H1 (cell line): ENCODE measurements around the gene ADK. TPM values are rescaled to one million over a fixed set of nuclear protein-coding genes. Genes with fewer than 3 reads are reported as not detected.

ENCODE experiments used
- CTCF ChIA-PET: fragments of 300-600 bp; sonication (Branson Sonifier 250); formaldehyde crosslinking; loops from one replicate; lab custom pipeline; 2021; ENCODE audit not compliant: partially characterized antibody; lab: Charles Lee
- POLR2A ChIA-PET: fragments of 300-600 bp; sonication (Branson Sonifier 250); formaldehyde crosslinking; loops from one replicate; lab custom pipeline; 2021; ENCODE audit warnings: inconsistent platforms; ENCODE audit not compliant: partially characterized antibody; lab: Charles Lee
- DNase-seq, 2 experiments: peaks; one replicate each; pipeline versions ENCODE4 v3.0.0 to v3.0.0-alpha.2; 2010 to 2022; ENCODE audit warnings: low spot score in 2 of 2, low read depth in 1 of 2, mixed read lengths in 1 of 2
- FAIRE-seq: peaks from 2 replicates; lab custom pipeline; 2011; peaks lifted over from hg19 to GRCh38; lab: Jason Lieb, UNC
- H2AFZ ChIP-seq: 2 replicates; pipeline ENCODE4 v1.8.1; 2012; ENCODE audit warnings: low read length, inconsistent platforms
- H2AK5ac ChIP-seq: 2 replicates; pipeline ENCODE4 v1.6.1; 2013; ENCODE audit warnings: low read depth, low read length
- H2BK120ac ChIP-seq: replicated peaks from 2 replicates; pipeline ENCODE3; 2013; ENCODE audit warnings: low read depth, low read length, inconsistent platforms
- H2BK12ac ChIP-seq: 2 replicates; pipeline ENCODE4 v1.6.1; 2013; ENCODE audit warnings: low read depth, low read length
- H2BK15ac ChIP-seq: 2 replicates; pipeline ENCODE4 v1.6.1; 2013; ENCODE audit warnings: low read length
- H2BK20ac ChIP-seq: 2 replicates; pipeline ENCODE4 v1.6.1; 2013; ENCODE audit warnings: low read length
- H2BK5ac ChIP-seq: 2 replicates; pipeline ENCODE4 v1.6.1; 2013; ENCODE audit warnings: low read depth, low read length
- H3K14ac ChIP-seq: 2 replicates; pipeline ENCODE4 v1.6.1; 2013; ENCODE audit warnings: inconsistent platforms; ENCODE audit not compliant: insufficient read length
- H3K18ac ChIP-seq: 2 replicates; pipeline ENCODE4 v1.6.1; 2013; ENCODE audit warnings: low read length; ENCODE audit errors: extremely low read depth
- H3K23ac ChIP-seq: 2 replicates; pipeline ENCODE4 v1.6.1; 2013; ENCODE audit warnings: inconsistent platforms; ENCODE audit not compliant: insufficient read length
- H3K23me2 ChIP-seq: 2 replicates; pipeline ENCODE4 v1.6.1; 2013; ENCODE audit warnings: low read depth, low read length
- H3K27ac ChIP-seq: 2 replicates; pipeline ENCODE4 v1.6.1; 2011; ENCODE audit warnings: low read depth, low read length, inconsistent platforms
- H3K27me3 ChIP-seq, 4 experiments: replicated peaks in 1 of 4; 1 replicate in 1 of 4; 2 replicates in 3 of 4; pipeline versions ENCODE4 v1.6.1 to v1.8.1; 2011 to 2013; ENCODE audit warnings: low read length in 3 of 4, mild to moderate bottlenecking in 3 of 4, inconsistent platforms in 2 of 4, mixed read lengths in 2 of 4, moderate library complexity in 1 of 4; ENCODE audit not compliant: control insufficient read depth in 3 of 4, insufficient read depth in 3 of 4; ENCODE audit errors: extremely low read depth in 1 of 4
- H3K36me3 ChIP-seq, 4 experiments: 2 replicates each; pipeline versions ENCODE4 v1.6.1 to v1.8.1; 2011 to 2013; ENCODE audit warnings: mild to moderate bottlenecking in 4 of 4, low read length in 3 of 4, moderate library complexity in 2 of 4, control low read depth in 1 of 4, inconsistent platforms in 1 of 4; ENCODE audit not compliant: insufficient read depth in 4 of 4, control insufficient read depth in 2 of 4
- H3K4ac ChIP-seq: replicated peaks from 2 replicates; pipeline ENCODE3; 2013; ENCODE audit warnings: low read length, low read depth, mixed read lengths, inconsistent platforms; ENCODE audit not compliant: insufficient read length
- H3K4me1 ChIP-seq, 4 experiments: replicated peaks in 1 of 4; 1 replicate in 1 of 4; 2 replicates in 3 of 4; pipeline versions ENCODE4 v1.6.1 to v1.8.1; 2011 to 2013; ENCODE audit warnings: low read length in 3 of 4, inconsistent platforms in 2 of 4, mixed read lengths in 1 of 4; ENCODE audit not compliant: insufficient read depth in 4 of 4, control insufficient read depth in 3 of 4
- H3K4me2 ChIP-seq, 2 experiments: 2 replicates each; pipeline versions ENCODE4 v1.6.1 to v1.8.1; 2011 to 2013; ENCODE audit warnings: low read depth in 2 of 2, low read length in 2 of 2, control low read depth in 1 of 2, inconsistent platforms in 1 of 2, mild to moderate bottlenecking in 1 of 2; ENCODE audit not compliant: insufficient read depth in 1 of 2
- H3K4me3 ChIP-seq, 4 experiments: fragments of 200-600, 300-600 bp in 1 of 4; sonication (generic), shearing (Covaris generic), sonication (Bioruptor Twin) in 1 of 4; 2 replicates each; pipeline versions ENCODE4 v1.5.1 to v1.8.1; 2011 to 2016; ENCODE audit warnings: low read length in 4 of 4, low read depth in 3 of 4, control low read depth in 2 of 4, inconsistent platforms in 2 of 4, mild to moderate bottlenecking in 2 of 4, mixed read lengths in 1 of 4, moderate library complexity in 1 of 4; ENCODE audit not compliant: insufficient read depth in 2 of 4; ENCODE audit errors: extremely low read depth in 1 of 4
- H3K56ac ChIP-seq: replicated peaks from 2 replicates; pipeline ENCODE3; 2013; ENCODE audit warnings: low read depth, mild to moderate bottlenecking, mixed read lengths, low read length, inconsistent platforms; ENCODE audit not compliant: insufficient read length
- H3K79me1 ChIP-seq: 2 replicates; pipeline ENCODE4 v1.6.1; 2013; ENCODE audit warnings: low read depth, low read length, control low read depth
- H3K79me2 ChIP-seq, 2 experiments: 2 replicates each; pipeline versions ENCODE4 v1.6.1 to v1.8.1; 2012 to 2013; ENCODE audit warnings: low read length in 2 of 2, mild to moderate bottlenecking in 2 of 2, inconsistent platforms in 1 of 2; ENCODE audit not compliant: insufficient read depth in 2 of 2, control insufficient read depth in 1 of 2
- H3K9ac ChIP-seq, 4 experiments: replicated peaks in 1 of 4; 1 replicate in 1 of 4; 2 replicates in 3 of 4; pipeline versions ENCODE4 v1.6.1 to v1.8.1; 2011 to 2013; ENCODE audit warnings: low read depth in 3 of 4, low read length in 3 of 4, control low read depth in 2 of 4, mild to moderate bottlenecking in 2 of 4, moderate library complexity in 2 of 4, inconsistent platforms in 1 of 4; ENCODE audit errors: extremely low read depth in 1 of 4
- H3K9me3 ChIP-seq, 2 experiments: 2 replicates each; pipeline versions ENCODE4 v1.6.1 to v1.8.1; 2012 to 2013; ENCODE audit warnings: mild to moderate bottlenecking in 2 of 2, moderate library complexity in 2 of 2, control low read depth in 1 of 2, inconsistent platforms in 1 of 2, low read depth in 1 of 2, low read length in 1 of 2, mixed read lengths in 1 of 2; ENCODE audit not compliant: insufficient read depth in 2 of 2
- H4K20me1 ChIP-seq, 2 experiments: replicated peaks in 1 of 2; 2 replicates each; pipeline versions ENCODE3 to v1.8.1; 2011 to 2013; ENCODE audit warnings: inconsistent platforms in 2 of 2, low read length in 2 of 2, mild to moderate bottlenecking in 1 of 2; ENCODE audit not compliant: insufficient read depth in 2 of 2, control insufficient read depth in 1 of 2
- H4K5ac ChIP-seq: 2 replicates; pipeline ENCODE4 v1.6.1; 2013; ENCODE audit warnings: low read length, low read depth, mixed read lengths, inconsistent platforms; ENCODE audit not compliant: insufficient read length
- H4K8ac ChIP-seq: 2 replicates; pipeline ENCODE4 v1.8.0; 2013; ENCODE audit warnings: mild to moderate bottlenecking, moderate library complexity, low read length, inconsistent platforms; ENCODE audit not compliant: insufficient read depth; ENCODE audit errors: extremely low read depth
- H4K91ac ChIP-seq: replicated peaks from 2 replicates; pipeline ENCODE3; 2013; ENCODE audit warnings: low read length, mixed read lengths, inconsistent platforms; ENCODE audit not compliant: insufficient read length
- BACH1 ChIP-seq: IDR thresholded peaks from 2 replicates; pipeline ENCODE4 v1.6.1; 2012; ENCODE audit warnings: low read length, improper control_type of control experiment
- CBX5 ChIP-seq: fragments of 300-800, 300-1000 bp; sonication (generic); IDR thresholded peaks from 2 replicates; pipeline ENCODE4 v1.7.1; 2016; ENCODE audit warnings: antibody characterized with exemption, low read length, low read depth
- EP300 ChIP-seq, 2 experiments: IDR thresholded peaks; 1 replicate in 1 of 2; 2 replicates in 1 of 2; pipeline ENCODE4 v1.6.1; 2011 to 2012; ENCODE audit warnings: low read depth in 2 of 2, low read length in 2 of 2, mild to moderate bottlenecking in 2 of 2, borderline replicate concordance in 1 of 2, inconsistent platforms in 1 of 2, moderate library complexity in 1 of 2
- GTF2F1 ChIP-seq: IDR thresholded peaks from 2 replicates; pipeline ENCODE4 v1.6.1; 2012; ENCODE audit warnings: low read depth, low read length, improper control_type of control experiment, borderline replicate concordance
- JUN ChIP-seq: IDR thresholded peaks from 2 replicates; pipeline ENCODE4 v1.6.1; 2011; ENCODE audit warnings: low read depth, mild to moderate bottlenecking, improper control_type of control experiment, low read length
- JUND ChIP-seq: IDR thresholded peaks from 2 replicates; pipeline ENCODE4 v1.6.1; 2011; ENCODE audit warnings: mild to moderate bottlenecking, improper control_type of control experiment, low read length
- KDM4A ChIP-seq: IDR thresholded peaks from one replicate; pipeline ENCODE4 v1.7.1; 2012; ENCODE audit warnings: low read depth, mild to moderate bottlenecking, moderate library complexity, low read length, inconsistent platforms; ENCODE audit not compliant: severe bottlenecking
- KDM5A ChIP-seq: fragments of 200-600 bp; IDR thresholded peaks from 2 replicates; pipeline ENCODE4 v1.7.1; 2012; ENCODE audit warnings: mild to moderate bottlenecking, low read length, inconsistent platforms, mixed read lengths
- RBBP5 ChIP-seq: IDR thresholded peaks from 2 replicates; pipeline ENCODE4 v1.7.1; 2012; ENCODE audit warnings: low read depth, mild to moderate bottlenecking, inconsistent platforms, low read length, moderate library complexity, borderline replicate concordance
- SP4 ChIP-seq: IDR thresholded peaks from 2 replicates; pipeline ENCODE4 v1.6.1; 2012; ENCODE audit warnings: low read length, inconsistent platforms
- TAF7 ChIP-seq: optimal IDR thresholded peaks from 2 replicates; pipeline ENCODE3; 2011; ENCODE audit warnings: low read depth, mild to moderate bottlenecking, inconsistent platforms, low read length, moderate library complexity, borderline replicate concordance
- ZNF274 ChIP-seq: IDR thresholded peaks from 2 replicates; pipeline ENCODE4 v1.7.0; 2012; ENCODE audit warnings: low read length, borderline replicate concordance; ENCODE audit errors: extremely low read depth
- WGBS, 2 experiments: shearing (Covaris generic) in 1 of 2; methylation state at CpG; one replicate each; pipeline versions ENCODE4 v1.1.6 to v1.1.7; 2013 to 2015; ENCODE audit warnings: low lambda C conversion rate in 2 of 2, mixed read lengths in 2 of 2, inconsistent platforms in 1 of 2, low coverage in 1 of 2, missing lambda C conversion rate in 1 of 2; ENCODE audit not compliant: insufficient replicate concordance in 2 of 2, insufficient coverage in 1 of 2, insufficient read length in 1 of 2; ENCODE audit errors: extremely low coverage in 1 of 2, missing lambda C conversion rate in 1 of 2; 5-methylcytosine and 5-hydroxymethylcytosine counted together
- polyA plus RNA-seq, 7 experiments: library from polyadenylated mRNA; depleted of rRNA in 3 of 7; stranded (reverse) in 5 of 7; unstranded in 2 of 7; fragments of >200 nt in 5 of 7; fragments of 200-250 nt in 2 of 7; gene quantifications; 1 replicate in 5 of 7; 2 replicates in 1 of 7; 4 replicates in 1 of 7; pipeline versions ENCODE4 v1.2.1 to v1.2.3, GENCODE V29; 2011 to 2013; ENCODE audit warnings: missing spikeins in 2 of 7, mixed read lengths in 2 of 7
- total RNA-seq: library from RNA; stranded (reverse); fragmentation: NEBNext Ultra II Directional; extraction: Animal tissue kit (Norgen Biotek cat#: 25700); gene quantifications from 2 replicates; pipeline ENCODE4 v1.2.1, GENCODE V29; 2021

Gene ADK
- total and polyA plus RNA-seq, 2 of the 8 experiments (the other 6 are each of a cell fraction or from before 2014, with no cell fraction given): 12.3 to 42.4 TPM

GRCh38 chr10:74644738-74645137, 493.7 kb downstream of the ADK start:
- H3K23me2 ChIP-seq: no peaks in the 10 kb centered on the region
- H3K23ac ChIP-seq: no peak overlapping the region
- H3K27me3 ChIP-seq: no peaks in the 10 kb centered on the region
- H2AK5ac ChIP-seq: no peak overlapping the region
- no peak overlapping the region for H4K91ac ChIP-seq
- no peaks in the 10 kb centered on the region for H3K36me3 ChIP-seq
- no peak overlapping the region for H3K27ac ChIP-seq
- H4K5ac ChIP-seq: no peak overlapping the region
- no peaks in the 10 kb centered on the region for H3K79me1 ChIP-seq
- no peak overlapping the region for H3K14ac ChIP-seq
- DNase-seq: no peak
- no peak overlapping the region for H3K4me2 ChIP-seq
- no peak for FAIRE-seq
- no peak overlapping the region for H3K4ac ChIP-seq
- ChIA-PET CTCF (interaction anchor here (1.2 kb wide), 1 partner anchor 9 kb away, joined by 3 read pairs; no protein-coding TSS in a partner anchor), POLR2A (no interaction called here)
- no peak overlapping the region for H2AFZ ChIP-seq
- H2BK120ac ChIP-seq: no peak overlapping the region
- H3K18ac ChIP-seq: no peak overlapping the region
- no peaks in the 10 kb centered on the region for H4K20me1 ChIP-seq
- no peak overlapping the region for H2BK5ac ChIP-seq
- H2BK15ac ChIP-seq: no peak overlapping the region
- WGBS, 2 experiments: 85% methylated on average over 2 of the region's 2 CpGs; no CpG with 5 or more reads in 1 of the 2 experiments
- H3K79me2 ChIP-seq: no peaks in the 10 kb centered on the region
- 0 out of 4 replicates have a peak, but pooled peaks cover 0 to 2% of the 10 kb centered on the region in 2 experiments for H3K9me3 ChIP-seq
- no peak overlapping the region for H2BK20ac ChIP-seq
- H3K9ac ChIP-seq: no peak overlapping the region
- no peak overlapping the region for H3K56ac ChIP-seq
- peaks cover 0 to 6% (median 4%) of the 10 kb centered on the region in 4 experiments; a peak in 2 of 7 replicates for H3K4me1 ChIP-seq
- H4K8ac ChIP-seq: no peak overlapping the region
- no peak overlapping the region for H3K4me3 ChIP-seq
- no peak overlapping the region for H2BK12ac ChIP-seq
- no peak for TF ChIP-seq KDM4A
- no peak for TF ChIP-seq JUN
- TF ChIP-seq KDM5A: no peak
- no peak for TF ChIP-seq BACH1
- no peak for TF ChIP-seq GTF2F1
- TF ChIP-seq ZNF274: no peak
- TF ChIP-seq RBBP5: no peak
- TF ChIP-seq JUND: no peak
- TF ChIP-seq TAF7: no peak
- no peak for TF ChIP-seq SP4
- no peak for TF ChIP-seq CBX5
- TF ChIP-seq EP300 (IDR thresholded peaks at IDR 0.05; ENCODE audit: borderline replicate concordance in 1 of 2, low read depth in 2 of 2, low read length in 2 of 2): no peak
